GM23338 (cell line): ENCODE data around the gene PXDN. TPM values are rescaled to one million over a fixed set of nuclear protein-coding genes. Genes with fewer than 3 reads are reported as not detected.
A peak's percentile ranks its signal among the peaks of the same experiment; 100 is the strongest.

Experiments
- ATAC-seq: fragments of 200-7000 bp; cut with Tn5 transposase; 3 replicates; pipeline ENCODE4 v1.9.1; 2020
- DNase-seq: peaks from one replicate; pipeline ENCODE4 v3.0.0-alpha.2; 2015; ENCODE audit warnings: low spot score
- H2AFZ ChIP-seq: fragments of 200-600 bp; sonication (generic); 2 replicates; pipeline ENCODE4 v1.8.0; 2016; ENCODE audit warnings: antibody characterized with exemption, mild to moderate bottlenecking, moderate library complexity
- H3F3A ChIP-seq: fragments of 200-600 bp; sonication (generic); replicated peaks from 2 replicates; pipeline ENCODE4 v1.8.0; 2017; ENCODE audit warnings: antibody characterized with exemption, mixed run types, low read depth
- H3K27ac ChIP-seq: fragments of 200-600 bp; sonication (generic); 2 replicates; pipeline ENCODE4 v1.6.1; 2016; ENCODE audit warnings: low read depth
- H3K27me3 ChIP-seq: fragments of 200-600 bp; sonication (generic); 2 replicates; pipeline ENCODE4 v1.8.0; 2016; ENCODE audit warnings: mild to moderate bottlenecking, mixed run types, moderate library complexity; ENCODE audit not compliant: insufficient read depth
- H3K36me3 ChIP-seq: fragments of 200-600 bp; sonication (generic); 2 replicates; pipeline ENCODE4 v1.8.0; 2016; ENCODE audit warnings: mild to moderate bottlenecking; ENCODE audit not compliant: insufficient read depth
- H3K4me1 ChIP-seq: fragments of 200-600 bp; sonication (generic); 2 replicates; pipeline ENCODE4 v1.8.0; 2016; ENCODE audit warnings: mild to moderate bottlenecking, moderate library complexity; ENCODE audit not compliant: insufficient read depth
- H3K4me2 ChIP-seq: fragments of 200-600 bp; sonication (generic); 2 replicates; pipeline ENCODE4 v1.7.1; 2017; ENCODE audit warnings: mixed run types
- H3K4me3 ChIP-seq: fragments of 200-600 bp; sonication (generic); 2 replicates; pipeline ENCODE4 v1.6.1; 2016; ENCODE audit warnings: mixed run types
- H3K79me2 ChIP-seq: fragments of 200-600 bp; sonication (generic); replicated peaks from 2 replicates; pipeline ENCODE4 v1.8.0; 2017; ENCODE audit warnings: mild to moderate bottlenecking; ENCODE audit not compliant: insufficient read depth
- H3K9me2 ChIP-seq: fragments of 200-600 bp; sonication (generic); 2 replicates; pipeline ENCODE4 v1.8.0; 2017; ENCODE audit not compliant: insufficient read depth
- H4K20me1 ChIP-seq: fragments of 200-600 bp; sonication (generic); replicated peaks from 2 replicates; pipeline ENCODE4 v1.8.0; 2017; ENCODE audit warnings: mild to moderate bottlenecking; ENCODE audit not compliant: insufficient read depth
- H3K27ac Mint-ChIP-seq: 2 replicates; pipeline ENCODE4 v1.8.0; 2020; ENCODE audit warnings: inconsistent platforms, mild to moderate bottlenecking, moderate library complexity, mixed read lengths
- H3K27me3 Mint-ChIP-seq: 3 replicates; pipeline ENCODE4 v1.8.0; 2022; ENCODE audit warnings: low read depth, mild to moderate bottlenecking, moderate library complexity, mixed read lengths, inconsistent platforms; ENCODE audit not compliant: insufficient read depth, poor library complexity
- H3K36me3 Mint-ChIP-seq: 3 replicates; pipeline ENCODE4 v1.8.0; 2021; ENCODE audit warnings: low read depth, mild to moderate bottlenecking, inconsistent platforms, moderate library complexity, mixed read lengths
- H3K4me1 Mint-ChIP-seq: 3 replicates; pipeline ENCODE4 v1.8.0; 2020; ENCODE audit warnings: mild to moderate bottlenecking, inconsistent platforms, mixed read lengths
- H3K4me3 Mint-ChIP-seq: 3 replicates; pipeline ENCODE4 v1.8.0; 2021; ENCODE audit warnings: moderate library complexity, mild to moderate bottlenecking, inconsistent platforms, mixed read lengths
- H3K9me3 Mint-ChIP-seq: 3 replicates; pipeline ENCODE4 v1.8.0; 2020; ENCODE audit warnings: moderate library complexity, mild to moderate bottlenecking, inconsistent platforms, mixed read lengths
- CTCF ChIP-seq, 2 experiments: fragments of 200-600 bp in 1 of 2; sonication (generic) in 1 of 2; conservative IDR thresholded peaks; 2 replicates each; pipeline versions ENCODE4 v1.5.1 to v1.6.1; 2016 to 2017; ENCODE audit warnings: antibody characterized with exemption in 2 of 2, low read depth in 2 of 2, mild to moderate bottlenecking in 2 of 2, moderate library complexity in 1 of 2
- ETS1 ChIP-seq: IDR thresholded peaks from 2 replicates; pipeline ENCODE4 v1.6.1; 2016; ENCODE audit warnings: antibody characterized with exemption
- EZH2 ChIP-seq: fragments of 200-600 bp; sonication (generic); IDR thresholded peaks from one replicate; pipeline ENCODE4 v1.8.0; 2017; ENCODE audit warnings: antibody characterized with exemption, mild to moderate bottlenecking, low read depth; ENCODE audit not compliant: unreplicated experiment
- JUNB ChIP-seq: IDR thresholded peaks from one replicate; pipeline ENCODE4 v1.6.1; 2016; ENCODE audit warnings: antibody characterized with exemption; ENCODE audit not compliant: unreplicated experiment
- NANOG ChIP-seq: IDR thresholded peaks from 2 replicates; pipeline ENCODE4 v1.6.1; 2016; ENCODE audit warnings: antibody characterized with exemption, borderline replicate concordance
- POLR2AphosphoS5 ChIP-seq: IDR thresholded peaks from 2 replicates; pipeline ENCODE4 v1.6.1; 2016; ENCODE audit warnings: antibody characterized with exemption, low read depth
- STAT1 ChIP-seq: IDR thresholded peaks from one replicate; pipeline ENCODE4 v1.6.1; 2016; ENCODE audit warnings: antibody characterized with exemption; ENCODE audit not compliant: unreplicated experiment
- ZNF331 ChIP-seq: fragments of 250-450 bp; sonication (Bioruptor Pico); IDR thresholded peaks from 2 replicates; pipeline ENCODE4 v1.5.0; 2020; ENCODE audit warnings: low read depth, mild to moderate bottlenecking, moderate library complexity
- ZNF462 ChIP-seq: fragments of 250-450 bp; sonication (Bioruptor Pico); IDR thresholded peaks from 2 replicates; pipeline ENCODE4 v1.5.0; 2020; ENCODE audit warnings: mild to moderate bottlenecking, moderate library complexity
- polyA plus RNA-seq: library from polyadenylated mRNA; unstranded; fragments of >200 nt; fragmentation: Nextera tagmentation; extraction: Ambion mirVana; gene quantifications from 2 replicates; pipeline ENCODE4 v1.2.1, GENCODE V29; 2016
- total RNA-seq: library from RNA; depleted of rRNA; stranded (reverse); fragments of >200 nt; shearing (Covaris generic); gene quantifications from 2 replicates; pipeline ENCODE4 v1.2.3, GENCODE V29; 2014

PXDN gene
- total and polyA plus RNA-seq, 2 experiments from 2014 or later, result 42.2 to 225 TPM

GRCh38 chr2:1784986-1785617, 40.8 kb upstream of the PXDN start:
- H3F3A ChIP-seq, result no peaks in the 10 kb centered on the region
- no peaks in the 10 kb centered on the region for H3K36me3 ChIP-seq
- no peak overlapping the region for H3K4me3 ChIP-seq
- Mint-ChIP-seq H3K9me3 (no peaks in the 10 kb centered on the region), H3K27me3 (peaks cover 2% of the 10 kb centered on the region), H3K4me3 (no peak overlapping the region), H3K27ac (no peak overlapping the region), H3K36me3 (no peaks in the 10 kb centered on the region), H3K4me1 (peaks cover 20% of the 10 kb centered on the region)
- H2AFZ ChIP-seq, result 0 out of 2 replicates have a peak overlapping the region, but pooled peaks have one; percentile 32
- no peaks in the 10 kb centered on the region for H3K4me1 ChIP-seq
- no peak overlapping the region for H3K27ac ChIP-seq
- DNase-seq, result no peak
- no peak overlapping the region for H3K4me2 ChIP-seq
- no peaks in the 10 kb centered on the region for H3K9me2 ChIP-seq
- no peaks in the 10 kb centered on the region for H3K79me2 ChIP-seq
- TF ChIP-seq ZNF462 (CRISPR knock-in tag) (no peak), EZH2 (no peak), POLR2AphosphoS5 (no peak), NANOG (no peak), ETS1 (no peak), ZNF331 (CRISPR knock-in tag) (no peak), JUNB (no peak), STAT1 (no peak), CTCF (conservative IDR thresholded peaks at IDR 0.05; ENCODE audit: low read depth in 2 of 2) (no peak)
- H4K20me1 ChIP-seq, result no peaks in the 10 kb centered on the region
- H3K27me3 ChIP-seq, result no peaks in the 10 kb centered on the region
- ATAC-seq, result no peak
